Activated T-helper 1 cell treated with Interleukin-2 at 50 U/mL for 16 hours (primary cell): Measurements from ENCODE around the gene SSH2.

Source experiments
- DNase-seq: peaks from one replicate; pipeline ENCODE4 v3.0.0-alpha.2; 2020; ENCODE audit warnings: low read depth

Gene SSH2

GRCh38 chr17:29588017-29588561 lies 341.9 kb downstream of the SSH2 start:
- no peak for DNase-seq

GRCh38 chr17:29587591-29587990 lies 342.4 kb downstream of the SSH2 start:
- DNase-seq, result no peak

- no peak for DNase-seq
Measured at GRCh38 chr17:29586676-29587469, 343.2 kb downstream of the SSH2 start.

GRCh38 chr17:29585080-29585751 lies 344.8 kb downstream of the SSH2 start:
- DNase-seq, result no peak

- DNase-seq, result no peak
Measured at GRCh38 chr17:29584452-29585079, 345.5 kb downstream of the SSH2 start.

- DNase-seq, result no peak
Measured at GRCh38 chr17:29583324-29584248, 346.4 kb downstream of the SSH2 start.

- no peak for DNase-seq
Measured at GRCh38 chr17:29582772-29583171, 347.3 kb downstream of the SSH2 start.

GRCh38 chr17:29582254-29582765 lies 347.7 kb downstream of the SSH2 start:
- DNase-seq, result no peak

GRCh38 chr17:29581583-29582253 lies 348.3 kb downstream of the SSH2 start:
- no peak for DNase-seq

- peak; percentile 79 for DNase-seq
Measured at GRCh38 chr17:29579866-29580771, 349.9 kb downstream of the SSH2 start.

GRCh38 chr17:29578626-29579485 lies 351.2 kb downstream of the SSH2 start:
- DNase-seq, result no peak

GRCh38 chr17:29577385-29578211 lies 352.4 kb downstream of the SSH2 start:
- DNase-seq, result no peak

GRCh38 chr17:29577001-29577370 lies 353.0 kb downstream of the SSH2 start:
- DNase-seq, result no peak

- DNase-seq, result no peak
Measured at GRCh38 chr17:29576214-29577000, 353.6 kb downstream of the SSH2 start.
